Ovary (tissue), 1 donor: Measurements from ENCODE around the gene N4BP2L2.

Experiments used
- EP300 ChIP-seq: sonication (generic); formaldehyde crosslinking; IDR thresholded peaks from one replicate; pipeline ENCODE4 v1.6.1; 2017; ENCODE audit warnings: antibody characterized with exemption
- POLR2A ChIP-seq: fragments of 450-650 bp; IDR thresholded peaks from one replicate; pipeline ENCODE4 v1.6.1; 2017; ENCODE audit warnings: antibody characterized with exemption, mild to moderate bottlenecking, moderate library complexity

DNA sequence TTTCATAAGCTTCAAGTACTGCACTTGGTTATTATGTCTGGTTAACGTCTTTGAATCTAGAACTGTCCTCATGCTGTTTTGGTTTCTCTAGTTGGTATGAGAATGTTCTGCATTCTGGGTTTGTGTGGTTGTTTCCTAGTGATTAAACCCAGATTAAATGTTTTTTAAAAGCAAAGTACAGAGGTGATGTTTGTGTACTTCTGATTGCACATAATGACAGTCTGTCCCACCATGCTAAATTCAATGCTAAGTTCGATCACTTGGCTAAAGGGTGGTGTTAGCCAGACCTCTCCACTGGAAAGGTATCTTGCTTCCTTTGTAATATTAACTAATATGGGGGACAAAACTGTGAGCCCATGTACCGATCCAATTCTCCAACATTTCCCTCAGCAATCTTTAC lies 125.3 kb downstream of the N4BP2L2 start:
- no peak for TF ChIP-seq EP300
- no peak for TF ChIP-seq POLR2A
